ENCODE results near the gene MYRF. TPM values are rescaled to one million over a fixed set of nuclear protein-coding genes. Genes with fewer than 3 reads are reported as not detected.

The MYRF gene
- total and polyA plus RNA-seq, 2 of the 13 experiments (the other 11 are each of a cell fraction or from before 2014, with no cell fraction given) = 10.2 to 25.9 TPM

- TF ChIP-seq KIAA2018 (CRISPR knock-in tag; IDR thresholded peaks at IDR 0.05; ENCODE audit: borderline replicate concordance) = no peak
- 0 out of 2 replicates have a peak, but pooled peaks have one; percentile 47 for TF ChIP-seq CBX5 (CRISPR knock-in tag; IDR thresholded peaks at IDR 0.05; ENCODE audit: borderline replicate concordance)
- TF ChIP-seq ZNF646 (CRISPR knock-in tag; IDR thresholded peaks at IDR 0.05) = no peak
- TF ChIP-seq AKAP8 (CRISPR knock-in tag; IDR thresholded peaks at IDR 0.05) = peak; percentile 41; the same call in 1 of the 2 replicates
- 0 out of 2 replicates have a peak, but pooled peaks have one; percentile 30 for TF ChIP-seq ZNF574 (CRISPR knock-in tag; IDR thresholded peaks at IDR 0.05)
- peak; percentile 32; the same call in 1 of the 2 replicates for TF ChIP-seq ATF2 (CRISPR knock-in tag; IDR thresholded peaks at IDR 0.05)
Observed at GRCh38 chr11:61733120-61733978, 19.1 kb upstream of the MYRF start (continued).

Measured in HepG2 (cell line).